ENCODE measurements around the gene STRN4. TPM values are rescaled to one million over a fixed set of nuclear protein-coding genes. Genes with fewer than 3 reads are reported as not detected.
A peak's percentile ranks its signal among the peaks of the same experiment; 100 is the strongest.

STRN4 gene
- total RNA-seq, 1 experiment from 2014 or later, result 134 TPM

DNA sequence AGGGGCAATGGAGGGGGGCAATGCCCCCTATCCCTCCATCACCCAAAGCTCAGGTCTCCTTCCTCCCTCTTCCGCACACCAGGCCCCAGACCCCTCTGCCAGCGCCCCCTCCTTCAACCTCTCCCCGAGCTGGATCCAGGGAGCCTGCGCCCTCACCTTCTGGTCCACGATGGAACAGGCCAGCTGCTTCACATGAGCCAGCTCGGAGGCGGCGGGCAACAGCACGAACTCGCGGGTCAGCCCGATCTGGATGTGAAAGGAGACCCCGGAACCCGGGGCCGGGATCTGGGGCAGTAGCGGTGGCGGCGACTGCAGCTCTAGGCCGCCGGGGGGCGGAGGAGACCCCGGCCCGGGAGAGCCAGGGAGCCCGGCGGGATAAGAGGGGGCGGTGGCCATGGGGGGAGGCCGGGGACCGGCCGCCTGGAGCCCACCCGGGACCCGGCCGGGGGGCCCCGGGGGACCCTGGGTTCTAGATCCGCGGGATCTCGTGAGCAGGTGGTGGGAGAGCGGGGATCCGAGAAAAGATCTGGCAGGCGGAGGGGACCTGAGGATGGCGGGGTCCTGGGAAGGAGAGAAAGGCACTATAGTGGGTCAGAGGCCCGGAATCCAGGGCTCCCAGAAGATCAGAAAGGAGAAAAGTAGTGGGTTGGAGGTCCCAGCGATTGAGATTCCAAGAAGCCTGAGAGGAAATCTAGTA, 30.1 kb downstream of the STRN4 start:
- BruUV-seq (replicated peaks), result no TSS peak
- Histone ChIP-seq H3K36me3 (ENCODE audit: insufficient read depth, low read length, poor library complexity, severe bottlenecking) (peaks cover 8% of the 10 kb centered on the region), H3K4me3 (ENCODE audit: low read depth, low read length, poor library complexity, severe bottlenecking) (peak overlapping the region; percentile 73), H3K9me3 (ENCODE audit: low read depth, low read length, poor library complexity, severe bottlenecking) (no peaks in the 10 kb centered on the region), H3K4me1 (ENCODE audit: insufficient read depth, low read length, poor library complexity, severe bottlenecking) (peaks cover 20% of the 10 kb centered on the region), H3K27ac (ENCODE audit: low read depth, low read length, poor library complexity, severe bottlenecking) (peak overlapping the region; percentile 80), H3K27me3 (replicated peaks; ENCODE audit: insufficient read depth, low read depth, low read length, poor library complexity) (no peaks in the 10 kb centered on the region)
- intact Hi-C loops (cut with micrococcal nuclease; ENCODE audit: unreplicated experiment), result no loop called here
- TF ChIP-seq CTCF (conservative IDR thresholded peaks at IDR 0.05; ENCODE audit: low read depth, low read length) (no peak), EZH2 (IDR thresholded peaks at IDR 0.05; ENCODE audit: borderline replicate concordance, low read depth, low read length, poor library complexity, severe bottlenecking) (no peak)
- CTCF ChIA-PET, result interaction anchor here (0.6 to 1.0 kb wide), 2 partner anchors 104 to 1194 kb away, joined by 3 read pairs; no protein-coding TSS in a partner anchor
- DNase-seq (ENCODE audit: low spot score), result no peak
- POLR2A ChIA-PET (ENCODE audit: low non-redundant PET), result interaction anchor here (0.6 kb wide), 1 partner anchor 397 kb away, joined by 6 read pairs; no protein-coding TSS in a partner anchor

DNA sequence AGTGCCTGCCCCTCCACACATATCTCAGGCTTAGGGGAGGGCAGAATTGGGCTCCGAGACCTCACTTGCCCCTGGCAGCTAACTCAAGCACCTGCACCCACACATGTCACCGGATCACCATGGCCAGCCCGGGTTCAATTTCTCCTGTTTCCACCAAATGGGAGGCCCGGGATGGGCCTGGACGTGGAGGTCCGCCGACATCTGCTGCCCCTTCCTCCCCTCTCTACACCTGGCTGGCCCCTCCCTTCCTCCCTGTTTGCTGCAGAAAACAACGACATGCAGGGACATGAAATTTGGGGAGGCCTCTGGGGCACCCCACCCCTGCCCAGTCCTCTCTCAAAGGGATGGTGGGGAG, 30.7 kb downstream of the STRN4 start:
- peak overlapping the region; percentile 80 for H3K27ac ChIP-seq (ENCODE audit: low read depth, low read length, poor library complexity, severe bottlenecking)
- H3K27me3 ChIP-seq (replicated peaks; ENCODE audit: insufficient read depth, low read depth, low read length, poor library complexity), result no peaks in the 10 kb centered on the region
- POLR2A ChIA-PET (ENCODE audit: low non-redundant PET), result no interaction called here
- H3K4me3 ChIP-seq (ENCODE audit: low read depth, low read length, poor library complexity, severe bottlenecking), result peak overlapping the region; percentile 73
- peaks cover 20% of the 10 kb centered on the region for H3K4me1 ChIP-seq (ENCODE audit: insufficient read depth, low read length, poor library complexity, severe bottlenecking)
- intact Hi-C loops (cut with micrococcal nuclease; ENCODE audit: unreplicated experiment), result no loop called here
- peaks cover 3% of the 10 kb centered on the region for H3K36me3 ChIP-seq (ENCODE audit: insufficient read depth, low read length, poor library complexity, severe bottlenecking)
- DNase-seq (ENCODE audit: low spot score), result no peak
- no TSS peak for BruUV-seq (replicated peaks)
- no peak for TF ChIP-seq CTCF (conservative IDR thresholded peaks at IDR 0.05; ENCODE audit: low read depth, low read length)
- TF ChIP-seq EZH2 (IDR thresholded peaks at IDR 0.05; ENCODE audit: borderline replicate concordance, low read depth, low read length, poor library complexity, severe bottlenecking), result no peak
- H3K9me3 ChIP-seq (ENCODE audit: low read depth, low read length, poor library complexity, severe bottlenecking), result no peaks in the 10 kb centered on the region
- CTCF ChIA-PET, result no interaction called here

DNA sequence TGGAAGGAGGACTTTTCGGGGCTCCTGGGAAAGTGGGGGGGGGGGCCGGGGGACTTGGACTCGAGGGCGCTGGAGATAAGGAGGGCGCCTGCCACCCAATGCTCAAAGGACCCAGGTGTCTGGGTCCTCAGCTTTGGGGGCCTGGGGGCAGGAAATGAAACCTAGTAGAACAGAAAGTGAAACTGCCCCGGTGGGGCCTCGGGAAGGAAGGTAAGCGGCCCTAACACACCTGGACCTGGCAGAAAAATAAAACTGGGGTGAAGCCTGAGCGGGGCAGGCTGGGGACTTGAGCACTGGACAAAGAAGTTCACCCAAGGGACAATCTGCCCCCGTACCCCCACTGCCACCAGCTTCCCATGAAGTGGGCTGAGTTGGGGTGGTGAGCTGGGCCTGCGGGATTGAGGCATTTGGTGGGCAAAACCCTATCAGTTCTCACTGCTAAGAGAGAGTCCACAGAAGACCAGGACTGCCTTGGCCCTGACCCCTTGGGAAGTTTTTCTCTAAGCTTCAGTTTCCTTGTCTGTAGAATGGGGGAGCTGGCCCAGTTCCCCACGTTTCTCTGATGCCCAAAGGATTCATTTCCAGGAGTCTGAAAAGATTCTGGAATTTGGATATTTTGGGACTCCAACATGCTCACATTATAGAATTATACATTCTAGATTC, 31.7 kb downstream of the STRN4 start:
- H3K4me1 ChIP-seq (ENCODE audit: insufficient read depth, low read length, poor library complexity, severe bottlenecking), result peaks cover 20% of the 10 kb centered on the region
- intact Hi-C loops (cut with micrococcal nuclease; ENCODE audit: unreplicated experiment), result no loop called here
- H3K4me3 ChIP-seq (ENCODE audit: low read depth, low read length, poor library complexity, severe bottlenecking), result peak overlapping the region; percentile 73
- ChIA-PET CTCF (interaction anchor here (0.6 kb wide), 2 partner anchors 39 to 51 kb away, joined by 3 read pairs; no protein-coding TSS in a partner anchor), POLR2A (ENCODE audit: low non-redundant PET) (interaction anchor here (0.6 kb wide), 1 partner anchor 114 kb away, joined by 4 read pairs; no protein-coding TSS in a partner anchor)
- no peak for DNase-seq (ENCODE audit: low spot score)
- no TSS peak for BruUV-seq (replicated peaks)
- H3K27ac ChIP-seq (ENCODE audit: low read depth, low read length, poor library complexity, severe bottlenecking), result peak overlapping the region; percentile 64
- no peaks in the 10 kb centered on the region for H3K27me3 ChIP-seq (replicated peaks; ENCODE audit: insufficient read depth, low read depth, low read length, poor library complexity)
- no peaks in the 10 kb centered on the region for H3K36me3 ChIP-seq (ENCODE audit: insufficient read depth, low read length, poor library complexity, severe bottlenecking)
- no peaks in the 10 kb centered on the region for H3K9me3 ChIP-seq (ENCODE audit: low read depth, low read length, poor library complexity, severe bottlenecking)
- TF ChIP-seq EZH2 (IDR thresholded peaks at IDR 0.05; ENCODE audit: borderline replicate concordance, low read depth, low read length, poor library complexity, severe bottlenecking), result no peak
- no peak for TF ChIP-seq CTCF (conservative IDR thresholded peaks at IDR 0.05; ENCODE audit: low read depth, low read length)

Measured in A673 (cell line).